GM23248 (cell line): ENCODE data around the gene HNRNPD. TPM values are rescaled to one million over a fixed set of nuclear protein-coding genes. Genes with fewer than 3 reads are reported as not detected.

Experiments used
- DNase-seq: peaks from one replicate; pipeline ENCODE4 v3.0.0-alpha.2; 2015
- H2AFZ ChIP-seq: fragments of 200-600 bp; sonication (generic); 2 replicates; pipeline ENCODE4 v1.6.1; 2016; ENCODE audit warnings: antibody characterized with exemption
- H3F3A ChIP-seq: fragments of 200-600 bp; sonication (generic); 2 replicates; pipeline ENCODE4 v1.6.1; 2016; ENCODE audit warnings: mild to moderate bottlenecking, antibody characterized with exemption, mixed run types; ENCODE audit not compliant: insufficient read depth
- H3K27ac ChIP-seq: fragments of 200-600 bp; sonication (generic); 2 replicates; pipeline ENCODE4 v1.5.1; 2016; ENCODE audit warnings: mild to moderate bottlenecking
- H3K27me3 ChIP-seq: fragments of 200-600 bp; sonication (generic); replicated peaks from 2 replicates; pipeline ENCODE4 v1.6.1; 2016; ENCODE audit warnings: mild to moderate bottlenecking; ENCODE audit not compliant: insufficient read depth
- H3K36me3 ChIP-seq: fragments of 200-600 bp; sonication (generic); 2 replicates; pipeline ENCODE4 v1.6.1; 2016; ENCODE audit warnings: low read depth, mild to moderate bottlenecking
- H3K4me1 ChIP-seq: fragments of 200-600 bp; sonication (generic); 2 replicates; pipeline ENCODE4 v1.6.1; 2016; ENCODE audit warnings: mild to moderate bottlenecking; ENCODE audit not compliant: insufficient read depth
- H3K4me2 ChIP-seq: fragments of 200-600 bp; sonication (generic); one replicate; pipeline ENCODE4 v1.6.1; 2016; ENCODE audit warnings: mild to moderate bottlenecking; ENCODE audit not compliant: unreplicated experiment
- H3K4me3 ChIP-seq: fragments of 200-600 bp; sonication (generic); 2 replicates; pipeline ENCODE4 v1.5.1; 2016; ENCODE audit warnings: mild to moderate bottlenecking
- H3K79me2 ChIP-seq: fragments of 200-600 bp; sonication (generic); 2 replicates; pipeline ENCODE4 v1.6.1; 2016; ENCODE audit warnings: mild to moderate bottlenecking; ENCODE audit not compliant: insufficient read depth
- H3K9ac ChIP-seq: fragments of 200-600 bp; sonication (generic); 2 replicates; pipeline ENCODE4 v1.6.1; 2016; ENCODE audit warnings: mild to moderate bottlenecking
- H3K9me2 ChIP-seq: fragments of 200-600 bp; sonication (generic); 2 replicates; pipeline ENCODE4 v1.6.1; 2016; ENCODE audit warnings: mixed run types, mild to moderate bottlenecking, moderate library complexity; ENCODE audit not compliant: insufficient read depth
- H3K9me3 ChIP-seq: fragments of 200-600 bp; sonication (generic); one replicate; pipeline ENCODE4 v1.6.1; 2017; ENCODE audit warnings: low read depth
- H4K20me1 ChIP-seq: fragments of 200-600 bp; sonication (generic); 2 replicates; pipeline ENCODE4 v1.6.0; 2016; ENCODE audit not compliant: insufficient read depth
- EZH2 ChIP-seq: fragments of 200-600 bp; sonication (generic); IDR thresholded peaks from 2 replicates; pipeline ENCODE4 v1.6.1; 2018; ENCODE audit warnings: antibody characterized with exemption, mild to moderate bottlenecking; ENCODE audit not compliant: insufficient read depth, poor library complexity, severe bottlenecking
- EZH2phosphoT487 ChIP-seq: fragments of 200-600 bp; sonication (generic); IDR thresholded peaks from 2 replicates; pipeline ENCODE4 v1.6.1; 2018; ENCODE audit warnings: antibody characterized with exemption, moderate library complexity, mild to moderate bottlenecking, low read depth; ENCODE audit not compliant: insufficient read depth
- WGBS, 2 experiments: methylation state at CpG; one replicate each; pipeline ENCODE4 v1.1.6; 2015 to 2017; ENCODE audit warnings: low lambda C conversion rate in 2 of 2, low coverage in 1 of 2; ENCODE audit errors: missing lambda C conversion rate in 2 of 2; 5-methylcytosine and 5-hydroxymethylcytosine counted together
- in situ Hi-C: fragments of 300-500 bp; cut with MboI; formaldehyde crosslinking; loops from 2 replicates; pipeline ENCODE4 v1.15.0; 2020
- polyA plus RNA-seq: library from polyadenylated mRNA; unstranded; fragments of >200 nt; fragmentation: Nextera tagmentation; extraction: Ambion mirVana; gene quantifications from 2 replicates; pipeline ENCODE4 v1.2.1, GENCODE V29; 2016
- total RNA-seq: library from RNA; depleted of rRNA; stranded (reverse); fragments of >200 nt; shearing (Covaris generic); gene quantifications from 2 replicates; pipeline ENCODE4 v1.2.3, GENCODE V29; 2014

Gene HNRNPD
- total and polyA plus RNA-seq, 2 experiments from 2014 or later = 31.2 to 118 TPM

DNA sequence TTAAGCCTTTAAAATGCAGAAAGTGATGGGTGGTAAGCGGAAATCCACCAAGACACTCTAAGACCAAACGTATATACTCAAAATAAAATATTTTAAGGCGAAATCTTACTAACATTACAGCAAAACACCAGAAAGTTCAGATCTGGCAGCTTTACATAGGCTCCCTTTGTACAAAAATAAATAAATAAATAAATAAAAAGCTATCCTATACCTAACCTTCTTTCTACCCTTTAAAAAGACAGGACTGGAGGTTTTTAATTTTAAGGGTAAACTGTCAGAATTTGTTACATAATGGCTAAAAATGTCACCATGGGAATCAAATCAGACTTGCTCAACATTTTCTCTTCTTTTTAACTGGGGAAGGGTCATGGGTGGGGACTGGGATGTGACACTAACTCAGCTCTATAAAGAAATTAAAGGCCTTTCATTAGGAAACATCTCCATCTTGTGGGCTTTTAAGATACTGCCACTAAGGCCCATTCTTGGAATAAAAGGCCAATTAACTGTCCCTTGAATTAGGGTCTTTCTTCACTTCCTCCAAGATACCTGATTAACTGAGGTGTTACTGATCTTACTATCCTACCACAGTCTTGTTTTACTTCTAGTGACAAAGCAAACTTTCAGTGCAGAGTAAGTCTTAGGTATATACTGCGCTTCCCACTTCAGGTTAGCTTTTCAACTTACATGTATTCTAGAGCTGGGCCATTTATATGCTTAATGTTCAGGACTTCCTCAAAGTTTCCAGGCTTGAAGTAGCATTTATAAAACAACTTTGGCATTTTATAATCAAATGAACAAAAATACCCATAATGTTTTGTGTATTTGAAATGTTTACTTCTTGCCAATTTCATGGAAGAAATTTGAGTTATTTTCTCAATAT is 13.3 kb downstream of the HNRNPD start:
- DNase-seq = peak; percentile 61
- peaks cover 25% of the 10 kb centered on the region for H4K20me1 ChIP-seq
- H3K27ac ChIP-seq = 0 out of 2 replicates have a peak overlapping the region, but pooled peaks have one; percentile 20

DNA sequence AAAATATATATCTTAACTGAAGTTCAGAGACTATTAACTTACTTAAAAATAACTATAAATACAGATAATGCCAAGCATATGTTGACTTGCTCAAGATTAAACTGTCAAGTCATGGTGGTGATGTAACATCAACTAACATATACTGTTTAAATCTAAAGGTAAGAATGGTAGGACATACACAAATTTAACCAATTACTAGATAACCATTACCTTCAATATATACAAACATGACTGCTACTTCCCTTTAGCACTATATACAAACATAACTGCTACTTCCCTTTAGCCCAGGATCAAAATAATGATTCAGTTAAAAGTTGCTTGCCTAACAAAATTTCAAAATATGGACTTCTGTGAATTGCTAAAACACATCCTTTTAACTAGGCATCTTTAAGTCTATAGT is 14.9 kb downstream of the HNRNPD start:
- Histone ChIP-seq H3K4me2 (no peak overlapping the region), H3K27me3 (no peaks in the 10 kb centered on the region), H4K20me1 (peaks cover 19% of the 10 kb centered on the region), H3K36me3 (peaks cover 55% of the 10 kb centered on the region), H3K4me1 (peaks cover 10% of the 10 kb centered on the region), H3K27ac (no peak overlapping the region), H3F3A (peaks cover 18% of the 10 kb centered on the region), H3K79me2 (peaks cover 100% of the 10 kb centered on the region), H3K4me3 (no peak overlapping the region), H3K9ac (no peak overlapping the region), H3K9me2 (no peaks in the 10 kb centered on the region), H2AFZ (no peak overlapping the region), H3K9me3 (no peaks in the 10 kb centered on the region)
- TF ChIP-seq EZH2phosphoT487 (no peak), EZH2 (no peak)
- in situ Hi-C loops = no loop called here
- DNase-seq = no peak

More for the DNA sequence above, 13.3 kb downstream of the HNRNPD start:
- H3K79me2 ChIP-seq = peaks cover 100% of the 10 kb centered on the region
- H3K4me1 ChIP-seq = peaks cover 24% of the 10 kb centered on the region
- peaks cover 39% of the 10 kb centered on the region for H3K36me3 ChIP-seq
- peaks cover 18% of the 10 kb centered on the region for H3F3A ChIP-seq
- H3K9ac ChIP-seq = no peak overlapping the region
- H3K4me2 ChIP-seq = peak overlapping the region; percentile 0
- in situ Hi-C loops = no loop called here
- H3K27me3 ChIP-seq = no peaks in the 10 kb centered on the region
- no peaks in the 10 kb centered on the region for H3K9me3 ChIP-seq
- TF ChIP-seq EZH2phosphoT487 (no peak), EZH2 (no peak)
- H3K9me2 ChIP-seq = no peaks in the 10 kb centered on the region
- no peak overlapping the region for H3K4me3 ChIP-seq
- no peak overlapping the region for H2AFZ ChIP-seq
- WGBS, 2 experiments = 92 to 99% methylated on average over 4 of the region's 4 CpGs

DNA sequence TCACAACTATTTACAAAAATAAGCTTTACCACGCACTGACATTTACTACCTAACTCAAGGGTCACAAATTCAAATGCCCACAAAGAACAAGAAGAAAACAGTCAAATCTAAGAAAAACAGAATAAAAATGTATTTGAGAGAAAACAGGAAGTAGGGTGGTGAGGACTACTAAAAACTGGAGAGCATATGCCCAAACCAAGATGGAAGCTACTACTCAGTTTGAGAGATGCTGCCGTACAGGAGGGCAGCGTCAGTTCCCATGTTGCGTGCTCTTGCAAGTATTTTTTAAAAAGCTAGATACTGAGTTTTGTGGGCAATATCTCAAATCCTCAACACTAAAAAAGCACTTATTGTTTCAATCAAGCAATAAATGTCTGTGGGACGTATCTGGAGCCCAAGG is 16.2 kb downstream of the HNRNPD start:
- Histone ChIP-seq H3K4me3 (no peak overlapping the region), H3F3A (peaks cover 29% of the 10 kb centered on the region), H3K27ac (no peak overlapping the region), H4K20me1 (peaks cover 18% of the 10 kb centered on the region), H3K9me3 (no peaks in the 10 kb centered on the region), H3K36me3 (peaks cover 62% of the 10 kb centered on the region), H3K4me1 (peaks cover 20% of the 10 kb centered on the region), H3K4me2 (no peak overlapping the region), H3K79me2 (peaks cover 100% of the 10 kb centered on the region), H3K27me3 (no peaks in the 10 kb centered on the region), H2AFZ (no peak overlapping the region), H3K9ac (no peak overlapping the region), H3K9me2 (no peaks in the 10 kb centered on the region)
- TF ChIP-seq EZH2 (no peak), EZH2phosphoT487 (no peak)
- DNase-seq = no peak
- in situ Hi-C loops = no loop called here
- WGBS, 2 experiments = 82% methylated on average over 5 of the region's 5 CpGs

DNA sequence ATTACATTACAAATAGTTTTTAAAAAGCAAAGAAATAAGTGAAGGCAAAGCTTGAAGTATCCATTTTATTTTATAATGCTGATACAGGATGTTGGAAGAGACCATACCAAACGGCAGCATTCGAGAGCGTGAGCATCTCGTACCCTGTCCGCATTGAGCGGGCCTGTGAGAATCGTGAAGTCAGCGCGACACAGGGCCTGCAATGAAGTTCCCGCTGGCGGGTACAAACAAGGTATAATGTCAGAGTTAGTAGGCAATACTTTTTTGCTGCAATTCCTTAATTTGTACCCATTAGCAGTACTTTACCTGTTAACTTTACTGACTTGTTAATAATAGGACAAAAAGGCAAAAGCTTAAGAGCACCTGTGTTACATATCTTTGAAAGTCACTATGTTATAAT is 19.0 kb downstream of the HNRNPD start:
- Histone ChIP-seq H3K4me2 (no peak overlapping the region), H3K36me3 (peaks cover 78% of the 10 kb centered on the region), H3K79me2 (peaks cover 100% of the 10 kb centered on the region)

More for the DNA sequence above, 19.0 kb downstream of the HNRNPD start:
- no peak overlapping the region for H3K9ac ChIP-seq
- H3K4me3 ChIP-seq = no peak overlapping the region
- DNase-seq = no peak
- peaks cover 3% of the 10 kb centered on the region; the same call in 1 of the 2 replicates for H4K20me1 ChIP-seq
- H3K4me1 ChIP-seq = peaks cover 18% of the 10 kb centered on the region
- H2AFZ ChIP-seq = no peak overlapping the region
- 96 to 99% methylated on average over 11 of the region's 11 CpGs for WGBS, 2 experiments
- H3K27me3 ChIP-seq = no peaks in the 10 kb centered on the region
- in situ Hi-C loops = no loop called here
- TF ChIP-seq EZH2 = no peak
- no peak for TF ChIP-seq EZH2phosphoT487
- no peaks in the 10 kb centered on the region for H3K9me2 ChIP-seq
- no peaks in the 10 kb centered on the region for H3K9me3 ChIP-seq
- H3K27ac ChIP-seq = no peak overlapping the region
- peaks cover 19% of the 10 kb centered on the region; the same call in 1 of the 2 replicates for H3F3A ChIP-seq
